Aorta (tissue), 5 donors: Measurements from ENCODE around the gene RAB24. TPM values are rescaled to one million over a fixed set of nuclear protein-coding genes. Genes with fewer than 3 reads are reported as not detected.
A peak's percentile ranks its signal among the peaks of the same experiment; 100 is the strongest.

Experiments
- ATAC-seq: fragments of 200-7000 bp; cut with Tn5 transposase; one replicate; pipeline ENCODE4 v1.9.1; 2022; ENCODE audit warnings: moderate library complexity; ENCODE audit not compliant: low FRiP score
- DNase-seq, 2 donors: peaks; one replicate each; pipeline ENCODE4 v3.0.0-alpha.2; 2020
- H3K27ac ChIP-seq, 2 donors: one replicate each; pipeline ENCODE4 v1.5.1; 2013; ENCODE audit warnings: low read length in 2 of 2, mild to moderate bottlenecking in 2 of 2, moderate library complexity in 2 of 2, control low read depth in 1 of 2, inconsistent platforms in 1 of 2, low read depth in 1 of 2
- H3K27me3 ChIP-seq, 2 donors: one replicate each; pipeline ENCODE4 v1.6.1; 2013; ENCODE audit warnings: control low read depth in 1 of 2, low read length in 1 of 2, mild to moderate bottlenecking in 1 of 2, moderate library complexity in 1 of 2; ENCODE audit not compliant: insufficient read depth in 2 of 2, control insufficient read depth in 1 of 2
- H3K36me3 ChIP-seq, 2 donors: one replicate each; pipeline ENCODE4 v1.6.1; 2013; ENCODE audit warnings: control low read depth in 1 of 2, low read length in 1 of 2, mild to moderate bottlenecking in 1 of 2; ENCODE audit not compliant: insufficient read depth in 2 of 2, control insufficient read depth in 1 of 2
- H3K4me1 ChIP-seq, 2 donors: one replicate each; pipeline ENCODE4 v1.6.1; 2013; ENCODE audit warnings: low read length in 2 of 2, control low read depth in 1 of 2, mild to moderate bottlenecking in 1 of 2, moderate library complexity in 1 of 2; ENCODE audit not compliant: insufficient read depth in 2 of 2, control insufficient read depth in 1 of 2
- H3K4me3 ChIP-seq, 2 donors: one replicate each; pipeline ENCODE4 v1.5.1; 2013; ENCODE audit warnings: low read length in 2 of 2, control low read depth in 1 of 2, mild to moderate bottlenecking in 1 of 2
- H3K9me3 ChIP-seq: one replicate; pipeline ENCODE4 v1.6.1; 2013; ENCODE audit warnings: mild to moderate bottlenecking, low read length; ENCODE audit not compliant: control insufficient read depth
- WGBS, 2 donors: extraction: QIAGEN DNeasy Blood & Tissue Kit; methylation state at CpG; one replicate each; pipeline ENCODE4 v1.1.7; 2013; 5-methylcytosine and 5-hydroxymethylcytosine counted together
- intact Hi-C, 2 donors: fragments of 100-400 bp; cut with DNase I; formaldehyde crosslinking; loops; one replicate each; pipeline versions ENCODE4 v1.14.2 to v1.15.0; 2022
- long read RNA-seq, 2 donors: library from polyadenylated mRNA; unstranded; transcript quantifications; one replicate each; pipeline ENCODE4 v2.0.0, GENCODE V29; 2020 to 2021
- polyA plus RNA-seq, 2 donors: library from polyadenylated mRNA; stranded (reverse); fragments of 200-250 nt; gene quantifications; one replicate each; pipeline ENCODE4 v1.2.3, GENCODE V29; 2013
- total RNA-seq, 2 donors: library from RNA; stranded (reverse); fragmentation: NEBNext Ultra II Directional; extraction: Animal tissue kit (Norgen Biotek cat#: 25700); gene quantifications; one replicate each; pipeline ENCODE4 v1.2.1, GENCODE V29; 2021
- donor health status: healthy with polysubstance abuse.
- donor health status: Bipolar disorder and iron deficiency.
- donor health status: DM: no; HTN: no; CAD: no.
- donor health status: DM: no; HTN: no; CAD: no.
- donor health status: DM: yes; HTN: yes; CAD: no.

Gene RAB24
- total RNA-seq: 10 to 100 TPM; 19.6 to 28.7 TPM
- polyA plus RNA-seq: 10 to 100 TPM; 49.6 to 80.7 TPM
- long read RNA-seq, donor 1, transcript RAB24-206 (7 exons, 1,820 nt): major isoform, 45 of 115 reads
- long read RNA-seq, donor 1, transcript RAB24-201 (8 exons, 1,311 nt): minor isoform, 42 of 115 reads
- long read RNA-seq, donor 1, transcript RAB24-204 (9 exons, 1,236 nt): minor isoform, 12 of 115 reads
- long read RNA-seq, donor 1, partial matches to known transcripts: 2 of 115 reads
- long read RNA-seq, donor 1, other reads (novel, unspliced or antisense): 14 of 115 reads
- long read RNA-seq, donor 2, transcript RAB24-206 (7 exons, 1,820 nt): major isoform, 7 of 21 reads
- long read RNA-seq, donor 2, transcript RAB24-201 (8 exons, 1,311 nt): minor isoform, 5 of 21 reads
- long read RNA-seq, donor 2, partial matches to known transcripts: 0 of 21 reads
- long read RNA-seq, donor 2, other reads (novel, unspliced or antisense): 6 of 21 reads

DNA sequence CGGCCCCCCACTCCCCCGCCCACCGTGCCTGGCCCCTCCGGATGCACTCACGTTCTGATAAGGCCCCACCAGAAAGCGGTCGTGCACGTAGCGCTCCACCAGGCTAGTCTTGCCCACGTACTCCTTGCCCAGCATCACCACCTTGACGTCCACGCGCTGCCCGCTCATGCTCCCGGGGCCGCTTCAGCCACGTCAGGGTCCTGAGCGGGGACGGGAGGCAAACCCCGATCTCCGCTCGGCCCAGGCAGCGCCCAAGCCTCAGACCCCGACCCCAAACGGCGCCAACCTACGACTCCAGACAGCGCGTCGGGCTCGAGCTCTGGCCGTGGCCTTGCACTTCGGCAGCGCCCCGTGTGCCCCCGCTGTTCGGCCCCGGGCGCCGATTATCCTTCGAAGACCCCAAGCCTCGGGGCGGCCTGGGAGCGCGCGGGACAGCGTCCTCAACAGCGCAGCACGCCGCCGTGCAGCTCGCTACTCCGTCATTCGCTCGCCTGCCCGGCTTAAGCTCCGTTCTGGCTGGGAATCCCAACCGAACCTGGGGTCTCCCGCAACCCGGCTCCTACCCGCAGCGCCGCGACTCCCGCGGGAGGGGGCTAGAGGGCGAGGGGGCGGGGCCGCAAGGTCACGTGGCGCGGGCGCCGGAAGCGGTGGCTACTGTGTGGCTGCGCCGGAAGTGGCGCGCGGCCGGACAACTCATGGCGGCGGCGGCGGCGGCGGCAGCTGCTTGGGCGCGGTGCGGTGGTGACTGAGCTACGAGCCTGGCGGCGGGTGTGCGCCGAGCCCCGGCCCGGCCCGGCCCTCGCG lies at the start of gene RAB24, which contains the start of gene PRELID1:
Gene RAB24, minus strand, starts transcription at position 599 of the 804 bp plus-strand sequence. Its CDS starts 431 bp downstream, at position 168.
Gene PRELID1, plus strand, starts transcription at position 679 of the 804 bp plus-strand sequence. CDS start 187 bp downstream, outside the sequence.
- no peaks in the 10 kb centered on the region for H3K27me3 ChIP-seq
- H3K27ac ChIP-seq: peak within 1 kb of the TSS; percentile 31 to 41
- peak within 1 kb of the TSS; percentile 38 to 74 for H3K4me3 ChIP-seq
- WGBS, 2 donors: 0 to 1% methylated on average over 87 to 100 of the region's 100 CpGs
- peak; percentile 93 to 97 for DNase-seq
- no peaks in the 10 kb centered on the region for H3K4me1 ChIP-seq
- intact Hi-C loops: no loop called here
- no peaks in the 10 kb centered on the region for H3K9me3 ChIP-seq
- peak; percentile 93 for ATAC-seq
- no peaks in the 10 kb centered on the region for H3K36me3 ChIP-seq

DNA sequence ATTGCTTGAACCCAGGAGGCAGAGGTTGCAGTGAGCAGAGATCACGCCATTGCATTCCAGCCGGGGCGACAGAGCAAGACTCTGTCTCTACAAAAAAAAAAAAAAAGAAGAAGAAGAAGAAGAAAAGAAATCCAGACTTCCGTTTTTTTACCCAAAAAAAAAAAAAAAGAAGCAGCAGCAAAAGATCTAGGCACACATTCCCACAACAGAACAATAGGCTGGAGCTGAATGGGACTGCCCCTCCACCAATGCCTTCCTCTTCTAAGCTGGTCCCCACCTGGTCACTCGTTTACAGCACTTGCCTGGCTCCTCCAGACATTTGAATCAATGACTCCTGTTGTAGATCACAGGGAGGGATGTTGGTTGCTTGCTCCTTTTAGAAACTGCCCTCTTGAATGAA lies 49.6 kb upstream of the RAB24 start:
- Histone ChIP-seq H3K4me3 (no peak overlapping the region), H3K27me3 (no peaks in the 10 kb centered on the region), H3K36me3 (peaks cover 0 to 1% of the 10 kb centered on the region in 2 donors), H3K9me3 (no peaks in the 10 kb centered on the region), H3K4me1 (peaks cover 0 to 3% of the 10 kb centered on the region in 2 donors), H3K27ac (no peak overlapping the region)
- WGBS, 2 donors: 74 to 82% methylated on average over 4 to 5 of the region's 5 CpGs
- ATAC-seq (no peak), DNase-seq (no peak)
- intact Hi-C loops: no loop called here

DNA sequence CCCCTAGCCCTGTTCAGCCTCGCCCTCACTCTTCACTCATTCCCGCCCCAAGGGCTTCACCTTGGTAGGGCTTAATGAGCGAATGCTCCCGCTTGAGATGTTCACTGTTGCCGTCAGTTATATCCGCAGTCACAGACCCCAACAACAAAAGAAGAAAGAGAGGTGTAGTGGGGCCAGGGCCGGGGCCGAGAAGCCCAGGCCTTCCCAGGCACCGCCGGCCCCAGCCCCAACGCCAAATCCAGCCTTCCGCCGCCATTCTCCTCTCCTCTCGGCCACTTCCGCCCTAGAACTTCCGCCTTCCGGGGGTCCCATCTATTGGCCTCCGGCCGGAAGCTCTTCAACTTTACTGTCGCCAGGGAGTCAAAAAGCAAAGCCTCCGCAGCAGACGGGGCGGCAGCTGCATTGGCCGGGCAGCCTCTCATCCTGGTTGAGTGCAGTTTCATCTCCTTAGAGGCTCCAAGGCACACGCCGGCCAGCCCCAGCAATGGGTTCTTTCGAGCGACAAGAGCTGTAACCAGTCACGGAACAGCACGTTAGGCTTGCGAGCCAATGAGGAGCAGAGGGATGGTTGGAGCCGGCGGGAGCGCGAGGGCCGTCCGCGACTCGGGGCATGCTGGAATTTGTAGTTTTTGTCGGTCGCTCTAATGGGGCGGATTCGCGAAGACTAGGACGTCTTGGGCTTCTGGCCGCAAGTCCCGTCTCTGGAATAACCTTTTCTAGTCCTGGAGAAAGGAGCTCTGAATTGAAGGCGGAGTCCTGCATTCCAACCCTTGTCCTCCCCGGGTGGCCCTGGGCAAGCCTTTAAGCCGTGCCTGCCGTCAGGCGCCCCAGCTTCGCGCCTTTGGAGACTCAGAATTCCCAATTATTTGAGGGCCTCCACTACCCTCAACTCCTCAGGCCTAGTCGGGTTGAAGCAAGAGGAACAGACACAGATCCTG lies 48.1 kb upstream of the RAB24 start, which contains the start of gene LMAN2:
Gene LMAN2, minus strand, starts transcription at position 277 of the 938 bp plus-strand sequence. Its CDS starts 21 bp downstream, at position 256.
- H3K4me3 ChIP-seq: peak within 1 kb of the TSS; percentile 62 to 77
- peaks cover 0 to 1% of the 10 kb centered on the region in 2 donors for H3K36me3 ChIP-seq
- no peaks in the 10 kb centered on the region for H3K9me3 ChIP-seq
- H3K4me1 ChIP-seq: peaks cover 0 to 3% of the 10 kb centered on the region in 2 donors
- WGBS, 2 donors: 7 to 8% methylated on average over 52 to 55 of the region's 55 CpGs
- H3K27ac ChIP-seq: peak within 1 kb of the TSS; percentile 31 to 81
- H3K27me3 ChIP-seq: no peaks in the 10 kb centered on the region
- ATAC-seq (peak; percentile 97), DNase-seq (peak; percentile 95 to 96)
- intact Hi-C loops: no loop called here

DNA sequence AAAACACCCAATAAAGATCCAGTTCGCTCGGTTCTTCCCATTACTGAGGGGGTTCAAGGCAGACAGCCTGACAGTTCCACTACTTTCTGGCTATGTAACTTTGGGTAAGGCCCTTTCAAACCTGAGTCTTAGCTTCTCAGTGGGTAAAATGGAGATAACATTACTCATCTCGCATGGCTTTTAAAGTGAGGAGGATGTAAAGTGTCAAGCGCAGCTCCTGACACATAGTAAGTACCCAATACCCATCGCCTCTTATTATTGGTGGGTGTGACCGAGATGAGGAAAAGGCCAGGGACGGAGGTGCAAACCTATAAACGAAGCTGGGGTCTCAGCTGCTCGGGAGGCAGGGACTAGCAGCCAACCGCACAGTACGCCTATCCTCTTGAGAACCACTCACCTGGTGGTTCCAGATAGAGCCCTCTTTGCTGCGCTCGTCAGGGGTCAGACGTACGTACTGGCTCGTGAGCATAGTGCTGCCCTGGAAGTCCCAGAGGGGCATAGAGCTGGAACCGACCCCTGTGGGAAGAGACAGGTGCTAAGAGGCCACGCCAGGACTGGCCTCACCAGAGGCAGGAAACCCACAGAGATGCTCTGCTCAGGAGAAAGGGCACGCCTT lies 47.4 kb upstream of the RAB24 start:
- peak overlapping the region; percentile 62 to 77 for H3K4me3 ChIP-seq
- peaks cover 0 to 1% of the 10 kb centered on the region in 2 donors for H3K36me3 ChIP-seq
- no peaks in the 10 kb centered on the region for H3K27me3 ChIP-seq
- DNase-seq (peak in 1 of 2 donors; percentile 47), ATAC-seq (peak; percentile 19)
- 12 to 14% methylated on average over 19 of the region's 19 CpGs for WGBS, 2 donors
- no peaks in the 10 kb centered on the region for H3K9me3 ChIP-seq
- intact Hi-C loops: no loop called here
- peaks cover 0 to 3% of the 10 kb centered on the region in 2 donors for H3K4me1 ChIP-seq
- peak overlapping the region; percentile 31 to 81 for H3K27ac ChIP-seq

- H3K4me3 ChIP-seq: no peak overlapping the region
- no peaks in the 10 kb centered on the region for H3K27me3 ChIP-seq
- peaks cover 0 to 3% of the 10 kb centered on the region in 2 donors for H3K4me1 ChIP-seq
- H3K27ac ChIP-seq: no peak overlapping the region
- peaks cover 0 to 1% of the 10 kb centered on the region in 2 donors for H3K36me3 ChIP-seq
- H3K9me3 ChIP-seq: no peaks in the 10 kb centered on the region
- no peak for ATAC-seq
- 86 to 87% methylated on average over 5 of the region's 5 CpGs for WGBS, 2 donors
- intact Hi-C loops: no loop called here
- DNase-seq: no peak
These were observed 46.2 kb upstream of the RAB24 start for GRCh38 chr5:177349762-177350161.

GRCh38 chr5:177349362-177349647 lies 45.8 kb upstream of the RAB24 start:
- Histone ChIP-seq H3K4me1 (peaks cover 0 to 3% of the 10 kb centered on the region in 2 donors), H3K4me3 (no peak overlapping the region), H3K27ac (no peak overlapping the region), H3K27me3 (no peaks in the 10 kb centered on the region), H3K9me3 (no peaks in the 10 kb centered on the region), H3K36me3 (peaks cover 0 to 1% of the 10 kb centered on the region in 2 donors)
- intact Hi-C loops: no loop called here
- DNase-seq (no peak), ATAC-seq (no peak)
- WGBS, 2 donors: 75 to 77% methylated on average over 3 of the region's 3 CpGs

DNA sequence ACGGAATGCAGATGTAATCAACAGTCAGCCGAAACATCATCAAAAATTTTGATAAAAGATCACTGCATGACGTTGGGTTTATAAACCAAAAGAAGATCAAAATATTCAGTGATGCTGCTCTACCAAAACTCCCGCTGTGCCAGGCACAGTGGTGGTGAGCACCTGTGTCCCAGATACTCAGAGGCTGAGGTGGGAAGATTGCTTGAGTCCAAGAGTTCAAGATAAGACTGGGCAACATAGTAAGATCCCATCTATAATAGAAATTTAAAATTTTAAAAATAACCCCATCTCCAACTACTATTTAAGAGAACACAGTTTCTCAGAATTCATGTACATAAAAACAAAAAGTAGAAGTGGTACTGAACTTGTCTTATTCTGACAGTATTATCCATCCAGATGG lies 44.2 kb upstream of the RAB24 start:
- Histone ChIP-seq H3K27ac (no peak overlapping the region), H3K4me3 (no peak overlapping the region), H3K4me1 (peaks cover 0 to 3% of the 10 kb centered on the region in 2 donors), H3K36me3 (peaks cover 0 to 1% of the 10 kb centered on the region in 2 donors), H3K9me3 (no peaks in the 10 kb centered on the region), H3K27me3 (no peaks in the 10 kb centered on the region)
- DNase-seq (no peak), ATAC-seq (no peak)
- 83 to 85% methylated on average over 4 of the region's 4 CpGs for WGBS, 2 donors
- intact Hi-C loops: no loop called here
